DOHH2 (cell line): Measurements from ENCODE around the gene CRK.
"Not testable (repeated sequence)": the region's sequence is repeated elsewhere in the genome, so short reads cannot be mapped to it uniquely, and the experiment has no call there.

Source experiments
- H3F3A ChIP-seq: fragments of 200-600 bp; sonication (generic), shearing (Covaris generic); 2 replicates; pipeline ENCODE4 v1.6.0; 2016; ENCODE audit warnings: antibody characterized with exemption, mild to moderate bottlenecking; ENCODE audit not compliant: control insufficient read depth, insufficient read depth
- H3K27ac ChIP-seq: fragments of 200-600 bp; sonication (generic); 2 replicates; pipeline ENCODE4 v1.5.1; 2014; ENCODE audit warnings: low read depth, mild to moderate bottlenecking, low read length, moderate library complexity
- H3K27me3 ChIP-seq: fragments of 200-600 bp; sonication (generic); 2 replicates; pipeline ENCODE4 v1.6.1; 2014; ENCODE audit warnings: mild to moderate bottlenecking, low read length, mixed read lengths; ENCODE audit not compliant: control insufficient read depth
- H3K36me3 ChIP-seq: fragments of 200-600 bp; sonication (generic); 2 replicates; pipeline ENCODE4 v1.6.1; 2014; ENCODE audit warnings: mild to moderate bottlenecking, low read length, moderate library complexity, mixed read lengths; ENCODE audit not compliant: control insufficient read depth
- H3K4me1 ChIP-seq: fragments of 200-600 bp; sonication (generic); 2 replicates; pipeline ENCODE4 v1.6.1; 2014; ENCODE audit warnings: mild to moderate bottlenecking, low read length, mixed read lengths; ENCODE audit not compliant: control insufficient read depth
- H3K4me2 ChIP-seq: fragments of 200-600 bp; sonication (generic); 2 replicates; pipeline ENCODE4 v1.6.0; 2014; ENCODE audit warnings: mild to moderate bottlenecking, low read length, moderate library complexity
- H3K4me3 ChIP-seq: fragments of 200-600 bp; sonication (generic); 2 replicates; pipeline ENCODE4 v1.5.1; 2014; ENCODE audit warnings: mild to moderate bottlenecking, low read length, mixed read lengths
- H3K79me2 ChIP-seq: fragments of 200-600 bp; sonication (generic); 2 replicates; pipeline ENCODE4 v1.6.1; 2014; ENCODE audit warnings: mild to moderate bottlenecking, low read length, mixed read lengths; ENCODE audit not compliant: control insufficient read depth
- H3K9me2 ChIP-seq: fragments of 200-600 bp; sonication (generic); replicated peaks from 2 replicates; pipeline ENCODE4 v1.6.1; 2014; ENCODE audit warnings: mild to moderate bottlenecking, low read length, mixed read lengths; ENCODE audit not compliant: control insufficient read depth
- H3K9me3 ChIP-seq: fragments of 200-600 bp; sonication (generic); 2 replicates; pipeline ENCODE4 v1.6.1; 2014; ENCODE audit warnings: antibody characterized with exemption, low read length, mixed read lengths; ENCODE audit not compliant: control insufficient read depth, insufficient read depth
- H4K20me1 ChIP-seq: fragments of 200-600 bp; sonication (generic); 2 replicates; pipeline ENCODE4 v1.6.0; 2014; ENCODE audit warnings: low read depth, mild to moderate bottlenecking, antibody characterized with exemption, low read length, moderate library complexity; ENCODE audit not compliant: control insufficient read depth, insufficient read depth
- EZH2phosphoT487 ChIP-seq: fragments of 200-600 bp; sonication (generic); IDR thresholded peaks from 2 replicates; pipeline ENCODE4 v1.6.1; 2017; ENCODE audit warnings: borderline replicate concordance, mild to moderate bottlenecking, antibody characterized with exemption, low read length, moderate library complexity, mixed read lengths
- TF ChIP-seq, protein P1 (sequence below): fragments of 200-600 bp; sonication (generic); IDR thresholded peaks from one replicate; pipeline ENCODE4 v1.5.1; 2014; ENCODE audit warnings: antibody characterized with exemption, mild to moderate bottlenecking, low read depth, low read length; ENCODE audit not compliant: poor library complexity, severe bottlenecking

The CRK gene

DNA sequence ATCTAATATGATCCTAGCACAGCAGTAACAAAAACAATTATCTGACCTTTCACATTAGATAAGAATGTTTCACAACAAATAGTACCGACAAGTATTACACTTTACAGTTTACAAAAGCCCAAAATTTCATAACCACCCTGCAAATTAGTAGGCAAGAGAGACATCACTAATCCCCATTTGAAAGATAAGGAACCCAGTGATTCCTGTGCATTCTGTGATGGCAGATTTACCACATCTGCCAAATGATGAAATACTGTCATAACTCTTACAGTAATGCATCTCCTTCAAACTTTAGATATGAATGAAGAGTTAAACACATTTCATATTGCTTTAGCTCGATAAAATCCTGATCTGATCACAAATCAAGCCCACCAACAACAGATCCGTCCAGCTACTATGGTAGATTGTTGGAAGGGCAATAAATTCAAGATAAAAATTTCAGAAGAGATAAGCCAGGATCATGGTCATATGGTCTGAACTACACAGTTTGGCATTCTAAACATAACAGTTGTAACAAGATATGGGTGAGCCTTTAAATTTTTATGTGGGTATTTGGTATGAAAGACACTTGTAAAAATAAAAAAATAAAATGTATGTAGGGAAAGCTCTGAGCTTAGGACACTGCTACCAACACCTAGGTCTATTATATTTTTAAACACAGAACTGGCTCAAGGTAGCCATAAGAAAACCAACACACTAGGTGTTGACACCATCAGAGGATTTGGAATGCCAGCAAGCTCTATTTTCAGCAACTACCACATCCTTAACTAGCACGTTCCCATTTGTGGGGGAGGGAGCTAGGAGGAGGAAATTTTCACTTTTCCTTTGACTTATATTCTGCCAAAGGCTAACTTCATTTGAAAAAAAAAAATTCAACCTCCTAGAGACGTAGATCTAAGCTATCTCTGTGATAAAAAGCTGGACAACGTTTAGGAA lies 65.3 kb downstream of the CRK start:
- peaks cover 70% of the 10 kb centered on the region for H3K36me3 ChIP-seq
- no peak overlapping the region for H3K4me3 ChIP-seq
- peaks cover 100% of the 10 kb centered on the region for H3K79me2 ChIP-seq
- H3K4me1 ChIP-seq = peaks cover 48% of the 10 kb centered on the region
- H3K9me2 ChIP-seq = no peaks in the 10 kb centered on the region
- peak overlapping the region; percentile 26; the same call in 1 of the 2 replicates for H3K4me2 ChIP-seq
- TF ChIP-seq, protein P1, sequence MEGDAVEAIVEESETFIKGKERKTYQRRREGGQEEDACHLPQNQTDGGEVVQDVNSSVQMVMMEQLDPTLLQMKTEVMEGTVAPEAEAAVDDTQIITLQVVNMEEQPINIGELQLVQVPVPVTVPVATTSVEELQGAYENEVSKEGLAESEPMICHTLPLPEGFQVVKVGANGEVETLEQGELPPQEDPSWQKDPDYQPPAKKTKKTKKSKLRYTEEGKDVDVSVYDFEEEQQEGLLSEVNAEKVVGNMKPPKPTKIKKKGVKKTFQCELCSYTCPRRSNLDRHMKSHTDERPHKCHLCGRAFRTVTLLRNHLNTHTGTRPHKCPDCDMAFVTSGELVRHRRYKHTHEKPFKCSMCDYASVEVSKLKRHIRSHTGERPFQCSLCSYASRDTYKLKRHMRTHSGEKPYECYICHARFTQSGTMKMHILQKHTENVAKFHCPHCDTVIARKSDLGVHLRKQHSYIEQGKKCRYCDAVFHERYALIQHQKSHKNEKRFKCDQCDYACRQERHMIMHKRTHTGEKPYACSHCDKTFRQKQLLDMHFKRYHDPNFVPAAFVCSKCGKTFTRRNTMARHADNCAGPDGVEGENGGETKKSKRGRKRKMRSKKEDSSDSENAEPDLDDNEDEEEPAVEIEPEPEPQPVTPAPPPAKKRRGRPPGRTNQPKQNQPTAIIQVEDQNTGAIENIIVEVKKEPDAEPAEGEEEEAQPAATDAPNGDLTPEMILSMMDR = no peak
- TF ChIP-seq EZH2phosphoT487 = no peak
- no peak overlapping the region for H3K27ac ChIP-seq
- peaks cover 47% of the 10 kb centered on the region for H4K20me1 ChIP-seq
- peaks cover 7% of the 10 kb centered on the region for H3F3A ChIP-seq
- no peaks in the 10 kb centered on the region for H3K27me3 ChIP-seq
- no peaks in the 10 kb centered on the region for H3K9me3 ChIP-seq

DNA sequence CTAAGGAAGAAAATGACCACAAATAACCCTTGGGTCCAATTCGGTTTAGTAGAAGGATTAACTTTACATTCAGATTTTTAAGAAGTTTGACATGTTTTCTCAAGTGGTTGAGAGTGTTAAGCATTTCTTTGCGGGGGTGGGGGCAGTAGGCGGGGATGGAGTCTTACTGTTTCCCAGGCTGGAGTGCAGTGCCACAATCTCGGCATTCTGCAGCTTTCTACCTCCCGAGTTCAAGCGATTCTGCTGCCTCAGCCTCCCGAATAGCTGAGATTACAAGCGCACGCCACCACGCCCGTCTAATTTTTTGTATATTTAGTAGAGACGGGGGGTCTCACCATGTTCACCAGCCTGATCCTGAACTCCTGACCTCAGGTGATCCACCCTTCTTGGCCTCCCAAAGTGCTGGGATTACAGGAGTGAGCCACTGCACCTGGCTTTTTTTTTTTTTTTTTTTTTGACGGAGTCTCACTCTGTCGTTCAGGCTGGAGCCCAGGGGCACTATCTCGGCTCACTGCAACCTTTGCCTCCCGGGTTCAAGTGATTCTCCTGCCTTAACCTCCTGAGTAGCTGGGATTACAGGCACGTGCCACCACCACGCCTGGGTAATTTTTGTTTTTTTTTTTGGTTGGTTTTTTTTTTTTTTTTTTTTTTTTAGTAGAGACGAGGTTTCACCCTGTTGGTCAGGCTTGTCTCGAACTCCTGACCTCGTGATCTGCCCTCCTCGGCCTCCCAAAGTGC lies 68.4 kb downstream of the CRK start:
- H3K27ac ChIP-seq = not testable (repeated sequence)
- H4K20me1 ChIP-seq = peaks cover 54% of the 10 kb centered on the region
- H3K4me1 ChIP-seq = peaks cover 55% of the 10 kb centered on the region

DNA sequence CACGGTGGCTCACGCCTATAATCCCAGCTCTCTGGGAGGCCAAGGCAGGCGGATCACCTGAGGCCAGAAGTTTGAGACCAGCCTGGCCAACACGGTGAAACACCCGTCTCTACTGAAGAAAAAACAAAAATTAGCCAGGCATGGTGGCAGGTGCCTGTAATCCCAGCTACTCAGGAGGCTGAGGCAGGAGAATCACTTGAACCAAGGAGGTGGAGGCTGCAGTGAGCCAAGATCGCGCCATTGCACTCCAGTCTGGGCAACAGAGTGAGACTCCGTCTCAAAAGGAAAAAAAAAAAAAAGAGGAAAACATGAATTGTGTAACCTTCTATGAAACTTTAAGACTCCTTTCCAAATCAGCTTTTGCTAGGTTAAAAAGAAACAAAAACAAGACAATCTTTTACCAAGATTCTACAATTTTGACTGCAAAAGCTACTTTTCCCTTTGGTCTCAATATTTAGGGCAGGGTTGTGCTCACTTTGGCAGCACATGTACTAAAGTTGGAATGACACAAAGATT lies 69.3 kb downstream of the CRK start:
- H3K27me3 ChIP-seq, H3K9me2 ChIP-seq, H3K4me3 ChIP-seq, H3F3A ChIP-seq, H3K9me3 ChIP-seq, H3K27ac ChIP-seq: not testable (repeated sequence)
- peaks cover 54% of the 10 kb centered on the region for H3K4me1 ChIP-seq
- H4K20me1 ChIP-seq = peaks cover 51% of the 10 kb centered on the region
- peaks cover 66% of the 10 kb centered on the region for H3K36me3 ChIP-seq
- H3K79me2 ChIP-seq = peaks cover 100% of the 10 kb centered on the region
- H3K4me2 ChIP-seq = peak overlapping the region; percentile 13; the same call in 1 of the 2 replicates

More for the DNA sequence above, 68.4 kb downstream of the CRK start:
- not testable (repeated sequence) for H3K27me3 ChIP-seq, H3K9me3 ChIP-seq, H3K9me2 ChIP-seq, H3K4me3 ChIP-seq, H3K4me2 ChIP-seq, H3F3A ChIP-seq
- Histone ChIP-seq H3K79me2 (peaks cover 100% of the 10 kb centered on the region), H3K36me3 (peaks cover 73% of the 10 kb centered on the region)

DNA sequence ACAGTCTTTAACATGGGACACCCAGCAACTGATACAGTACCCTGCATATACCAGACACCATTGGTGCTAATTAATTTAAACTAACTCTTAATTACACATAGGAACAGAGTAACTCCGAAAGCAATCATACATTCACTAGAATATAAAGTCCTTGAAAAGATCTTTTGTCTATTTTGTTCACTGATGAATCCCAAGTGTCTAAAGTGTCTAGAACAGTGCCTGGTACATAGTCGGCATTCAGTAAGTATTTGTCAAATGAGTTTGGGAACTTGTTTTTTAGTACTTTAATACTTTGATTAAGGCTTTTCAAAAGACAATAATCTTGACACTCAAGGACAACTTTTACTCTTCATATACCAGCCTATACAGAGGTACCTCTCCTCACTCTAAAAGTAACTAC lies 69.8 kb downstream of the CRK start:
- Histone ChIP-seq H3K4me1 (peaks cover 54% of the 10 kb centered on the region), H3K9me3 (no peaks in the 10 kb centered on the region), H3K79me2 (peaks cover 100% of the 10 kb centered on the region), H3K27ac (no peak overlapping the region), H4K20me1 (peaks cover 51% of the 10 kb centered on the region), H3K9me2 (no peaks in the 10 kb centered on the region), H3K27me3 (no peaks in the 10 kb centered on the region), H3K4me3 (no peak overlapping the region), H3K36me3 (peaks cover 65% of the 10 kb centered on the region), H3K4me2 (peak overlapping the region; percentile 13; the same call in 1 of the 2 replicates), H3F3A (peaks cover 11% of the 10 kb centered on the region)
- TF ChIP-seq, protein P1 = no peak
- TF ChIP-seq EZH2phosphoT487 = no peak
